HL-60 (cell line): ENCODE data around the gene CRIM1.

Experiments used
- DNase-seq, 2 experiments: peaks; one replicate each; pipeline ENCODE4 v3.0.0-alpha.2; 2010 to 2020; ENCODE audit warnings: low read depth in 1 of 2, low spot score in 1 of 2
- H3K27ac ChIP-seq: fragments of 250-450 bp; sonication (Bioruptor Pico); replicated peaks from 2 replicates; pipeline ENCODE4 v1.5.1; 2020; ENCODE audit warnings: mild to moderate bottlenecking, moderate library complexity
- H3K27me3 ChIP-seq: fragments of 250-450 bp; sonication (Bioruptor Pico); 2 replicates; pipeline ENCODE4 v1.5.1; 2021; ENCODE audit warnings: mild to moderate bottlenecking, moderate library complexity; ENCODE audit not compliant: insufficient read depth, poor library complexity, severe bottlenecking
- H3K4me3 ChIP-seq: replicated peaks from 2 replicates; pipeline ENCODE4 v1.5.1; 2011; ENCODE audit warnings: mild to moderate bottlenecking, control low read depth, low read length; ENCODE audit not compliant: insufficient read depth
- CTCF ChIP-seq: IDR thresholded peaks from one replicate; pipeline ENCODE4 v1.5.1; 2011; ENCODE audit warnings: low read length, control low read depth, inconsistent platforms; ENCODE audit not compliant: insufficient read depth
- GABPA ChIP-seq: IDR thresholded peaks from 2 replicates; pipeline ENCODE4 v1.6.1; 2012; ENCODE audit warnings: low read depth
- POLR2AphosphoS5 ChIP-seq: IDR thresholded peaks from 2 replicates; pipeline ENCODE4 v1.6.1; 2012; ENCODE audit warnings: low read depth
- REST ChIP-seq: IDR thresholded peaks from 2 replicates; pipeline ENCODE4 v1.6.1; 2012; ENCODE audit warnings: low read depth; ENCODE audit not compliant: insufficient replicate concordance
- SPI1 ChIP-seq: IDR thresholded peaks from 2 replicates; pipeline ENCODE4 v1.6.1; 2012; ENCODE audit warnings: low read depth, mild to moderate bottlenecking, borderline replicate concordance

Gene CRIM1

GRCh38 chr2:36380624-36381481 lies 25.3 kb downstream of the CRIM1 start:
- Histone ChIP-seq H3K27me3 (no peaks in the 10 kb centered on the region), H3K27ac (no peak overlapping the region), H3K4me3 (no peak overlapping the region)
- TF ChIP-seq REST (no peak), GABPA (no peak), POLR2AphosphoS5 (no peak)
- no peak for DNase-seq

GRCh38 chr2:36381993-36382392 lies 26.4 kb downstream of the CRIM1 start:
- H3K27ac ChIP-seq = no peak overlapping the region
- no peak overlapping the region for H3K4me3 ChIP-seq
- H3K27me3 ChIP-seq = no peaks in the 10 kb centered on the region
- TF ChIP-seq REST = no peak
- TF ChIP-seq GABPA = no peak
- TF ChIP-seq POLR2AphosphoS5 = no peak
- TF ChIP-seq SPI1 = no peak
- TF ChIP-seq CTCF = no peak
- DNase-seq = no peak

GRCh38 chr2:36382472-36382871 lies 26.9 kb downstream of the CRIM1 start:
- Histone ChIP-seq H3K27ac (no peak overlapping the region), H3K27me3 (no peaks in the 10 kb centered on the region), H3K4me3 (no peak overlapping the region)
- no peak for DNase-seq
- TF ChIP-seq POLR2AphosphoS5 (no peak), CTCF (no peak), GABPA (no peak), REST (no peak), SPI1 (no peak)
